ENCODE measurements around the gene HIRIP3.

HIRIP3 gene

GRCh38 chr16:30007378-30007895 is 12.0 kb upstream of the HIRIP3 start:
- TF ChIP-seq Cebpa-rat (IDR thresholded peaks at IDR 0.05): no peak
- H4K20me1 ChIP-seq: peaks cover 2% of the 10 kb centered on the region; the same call in 1 of the 2 replicates
- peaks cover 30% of the 10 kb centered on the region for H3K36me3 ChIP-seq
- H3K4me1 ChIP-seq: peaks cover 84% of the 10 kb centered on the region
- H3K27me3 ChIP-seq: no peaks in the 10 kb centered on the region
- no peak overlapping the region for H3K4me2 ChIP-seq
- no peaks in the 10 kb centered on the region for H3K9me3 ChIP-seq
- 0 out of 2 replicates have a peak overlapping the region, but pooled peaks have one; percentile 91 for H3K27ac ChIP-seq
- H3K9ac ChIP-seq: 0 out of 2 replicates have a peak overlapping the region, but pooled peaks have one; percentile 49
- no peak overlapping the region for H3K4me3 ChIP-seq

GRCh38 chr16:30006659-30007377 is 11.4 kb upstream of the HIRIP3 start:
- H3K27ac ChIP-seq: peak overlapping the region; percentile 91
- H3K27me3 ChIP-seq: no peaks in the 10 kb centered on the region
- peaks cover 36% of the 10 kb centered on the region for H3K36me3 ChIP-seq

GRCh38 chr16:30006095-30006473 is 10.7 kb upstream of the HIRIP3 start:
- Histone ChIP-seq H3K9ac (peak overlapping the region; percentile 26; the same call in 1 of the 2 replicates), H3K4me1 (peaks cover 87% of the 10 kb centered on the region), H3K36me3 (peaks cover 36% of the 10 kb centered on the region), H3K4me3 (0 out of 2 replicates have a peak overlapping the region, but pooled peaks have one; percentile 46), H3K4me2 (peak overlapping the region; percentile 97), H3K27ac (peak overlapping the region; percentile 91), H3K9me3 (no peaks in the 10 kb centered on the region), H4K20me1 (peaks cover 6% of the 10 kb centered on the region; the same call in 1 of the 2 replicates), H3K27me3 (no peaks in the 10 kb centered on the region)
- no peak for TF ChIP-seq Cebpa-rat (IDR thresholded peaks at IDR 0.05)

More at GRCh38 chr16:30006659-30007377, 11.4 kb upstream of the HIRIP3 start:
- H3K4me2 ChIP-seq: peak overlapping the region; percentile 97
- H3K9ac ChIP-seq: 0 out of 2 replicates have a peak overlapping the region, but pooled peaks have one; percentile 49
- peaks cover 6% of the 10 kb centered on the region; the same call in 1 of the 2 replicates for H4K20me1 ChIP-seq
- H3K4me1 ChIP-seq: peaks cover 84% of the 10 kb centered on the region
- no peak for TF ChIP-seq Cebpa-rat (IDR thresholded peaks at IDR 0.05)
- H3K9me3 ChIP-seq: no peaks in the 10 kb centered on the region
- H3K4me3 ChIP-seq: no peak overlapping the region

- H4K20me1 ChIP-seq: peaks cover 10% of the 10 kb centered on the region; the same call in 1 of the 2 replicates
- H3K4me3 ChIP-seq: peak overlapping the region; percentile 46
- no peak for TF ChIP-seq Cebpa-rat (IDR thresholded peaks at IDR 0.05)
- peak overlapping the region; percentile 26; the same call in 1 of the 2 replicates for H3K9ac ChIP-seq
- H3K27me3 ChIP-seq: no peaks in the 10 kb centered on the region
- peak overlapping the region; percentile 97 for H3K4me2 ChIP-seq
- H3K9me3 ChIP-seq: no peaks in the 10 kb centered on the region
- H3K36me3 ChIP-seq: peaks cover 36% of the 10 kb centered on the region
- peak overlapping the region; percentile 91 for H3K27ac ChIP-seq
- peaks cover 90% of the 10 kb centered on the region for H3K4me1 ChIP-seq
Observed at GRCh38 chr16:30005341-30006094, 10.1 kb upstream of the HIRIP3 start.

- H3K4me2 ChIP-seq: peak overlapping the region; percentile 97
- no peak for TF ChIP-seq Cebpa-rat (IDR thresholded peaks at IDR 0.05)
- peaks cover 36% of the 10 kb centered on the region for H3K36me3 ChIP-seq
- H3K4me3 ChIP-seq: peak overlapping the region; percentile 54
- H3K9ac ChIP-seq: peak overlapping the region; percentile 65
- no peaks in the 10 kb centered on the region for H3K27me3 ChIP-seq
- no peaks in the 10 kb centered on the region for H3K9me3 ChIP-seq
- peaks cover 14% of the 10 kb centered on the region; the same call in 1 of the 2 replicates for H4K20me1 ChIP-seq
- peak overlapping the region; percentile 91 for H3K27ac ChIP-seq
- H3K4me1 ChIP-seq: peaks cover 90% of the 10 kb centered on the region
Observed at GRCh38 chr16:30004811-30005242, 9.4 kb upstream of the HIRIP3 start.

- TF ChIP-seq Cebpa-rat (IDR thresholded peaks at IDR 0.05): no peak
- H3K9me3 ChIP-seq: no peaks in the 10 kb centered on the region
- H3K4me2 ChIP-seq: peak overlapping the region; percentile 97
- H3K27me3 ChIP-seq: no peaks in the 10 kb centered on the region
- H4K20me1 ChIP-seq: peaks cover 19% of the 10 kb centered on the region; the same call in 1 of the 2 replicates
- H3K36me3 ChIP-seq: peaks cover 36% of the 10 kb centered on the region
- peak overlapping the region; percentile 91 for H3K27ac ChIP-seq
- H3K4me3 ChIP-seq: peak overlapping the region; percentile 54
- H3K9ac ChIP-seq: peak overlapping the region; percentile 65; the same call in 1 of the 2 replicates
- H3K4me1 ChIP-seq: peaks cover 90% of the 10 kb centered on the region
Observed at GRCh38 chr16:30004424-30004776, 9.0 kb upstream of the HIRIP3 start.

GRCh38 chr16:30003670-30004423 is 8.4 kb upstream of the HIRIP3 start:
- Histone ChIP-seq H3K4me1 (peaks cover 91% of the 10 kb centered on the region), H3K27ac (peak overlapping the region; percentile 91), H3K27me3 (no peaks in the 10 kb centered on the region), H3K36me3 (peaks cover 36% of the 10 kb centered on the region), H3K9ac (peak overlapping the region; percentile 65; the same call in 1 of the 2 replicates), H3K4me3 (peak overlapping the region; percentile 54), H4K20me1 (peaks cover 23% of the 10 kb centered on the region; the same call in 1 of the 2 replicates), H3K9me3 (no peaks in the 10 kb centered on the region), H3K4me2 (peak overlapping the region; percentile 97)
- no peak for TF ChIP-seq Cebpa-rat (IDR thresholded peaks at IDR 0.05)

- Histone ChIP-seq H3K27me3 (no peaks in the 10 kb centered on the region), H4K20me1 (peaks cover 23% of the 10 kb centered on the region; the same call in 1 of the 2 replicates), H3K4me3 (no peak overlapping the region), H3K9ac (peak overlapping the region; percentile 65; the same call in 1 of the 2 replicates), H3K27ac (peak overlapping the region; percentile 91), H3K4me2 (peak overlapping the region; percentile 97), H3K36me3 (peaks cover 36% of the 10 kb centered on the region), H3K4me1 (peaks cover 98% of the 10 kb centered on the region), H3K9me3 (no peaks in the 10 kb centered on the region)
- TF ChIP-seq Cebpa-rat (IDR thresholded peaks at IDR 0.05): no peak
Observed at GRCh38 chr16:30002614-30003346, 7.4 kb upstream of the HIRIP3 start.

Measured in BLaER1 (cell line).